HepG2 (cell line): ENCODE measurements around the gene SLC22A23. TPM values are rescaled to one million over a fixed set of nuclear protein-coding genes. Genes with fewer than 3 reads are reported as not detected.

Experiments used
- GATAD1 ChIP-seq: IDR thresholded peaks from 2 replicates; pipeline ENCODE4 v1.6.1; 2016; ENCODE audit warnings: missing genetic modification reagents, missing compliant biosample characterization
- ISL2 ChIP-seq: sonication (generic); formaldehyde crosslinking; IDR thresholded peaks from 2 replicates; pipeline ENCODE4 v1.5.0; 2020; ENCODE audit warnings: missing genetic modification reagents
- STAG1 ChIP-seq: sonication (generic); formaldehyde crosslinking; IDR thresholded peaks from 2 replicates; pipeline ENCODE4 v1.4.0; 2020; ENCODE audit warnings: missing genetic modification reagents
- TGIF2 ChIP-seq: IDR thresholded peaks from 2 replicates; pipeline ENCODE4 v1.6.1; 2016; ENCODE audit warnings: control low read depth, missing compliant biosample characterization
- THAP11 ChIP-seq: IDR thresholded peaks from 2 replicates; pipeline ENCODE4 v1.6.1; 2016; ENCODE audit warnings: missing biosample characterization, missing genetic modification reagents
- YEATS4 ChIP-seq: sonication (generic); formaldehyde crosslinking; IDR thresholded peaks from 2 replicates; pipeline ENCODE4 v1.4.0; 2020; ENCODE audit warnings: missing genetic modification reagents, borderline replicate concordance
- ZNF335 ChIP-seq: sonication (generic); formaldehyde crosslinking; IDR thresholded peaks from 2 replicates; pipeline ENCODE4 v1.4.0; 2020; ENCODE audit warnings: missing genetic modification reagents
- ZNF441 ChIP-seq: sonication (generic); formaldehyde crosslinking; IDR thresholded peaks from 2 replicates; pipeline ENCODE4 v1.7.0; 2021; ENCODE audit warnings: missing genetic modification reagents, borderline replicate concordance
- ZNF501 ChIP-seq: sonication (generic); formaldehyde crosslinking; IDR thresholded peaks from 2 replicates; pipeline ENCODE4 v1.5.1; 2020; ENCODE audit warnings: mild to moderate bottlenecking, moderate library complexity, missing genetic modification reagents
- ZNF672 ChIP-seq: sonication (generic); formaldehyde crosslinking; IDR thresholded peaks from 2 replicates; pipeline ENCODE4 v1.8.1; 2022; ENCODE audit warnings: missing genetic modification reagents
- polyA plus RNA-seq, 8 experiments: library from polyadenylated mRNA; depleted of rRNA in 3 of 8; stranded (reverse) in 7 of 8; unstranded in 1 of 8; fragments of >200 nt; fragmentation: Illumina TruSeq in 4 of 8; extraction: Trizol in 4 of 8; gene quantifications; 2 replicates each; pipeline versions ENCODE4 v1.2.1 to v1.2.3, GENCODE V29; 2011 to 2016; ENCODE audit warnings: low read depth in 4 of 8, missing spikeins in 1 of 8, mixed read lengths in 1 of 8; ENCODE audit not compliant: insufficient read depth in 1 of 8
- total RNA-seq, 5 experiments: library from RNA; depleted of rRNA; stranded (reverse); fragments of >200 nt; fragmentation: Illumina TruSeq; extraction: Trizol; gene quantifications; 2 replicates each; pipeline ENCODE4 v1.2.3, GENCODE V29; 2016; ENCODE audit warnings: low read depth in 1 of 5
- TF ChIP-seq, protein P1 (sequence below): IDR thresholded peaks from 2 replicates; pipeline ENCODE4 v1.4.0; 2020; ENCODE audit warnings: mild to moderate bottlenecking, missing genetic modification reagents
- TF ChIP-seq, protein P2 (sequence below): sonication (generic); IDR thresholded peaks from 2 replicates; pipeline ENCODE4 v1.6.1; 2016; ENCODE audit warnings: low read depth, borderline replicate concordance
- TF ChIP-seq, protein P3 (sequence below): sonication (generic); formaldehyde crosslinking; IDR thresholded peaks from 2 replicates; pipeline ENCODE4 v1.4.0; 2020; ENCODE audit warnings: missing genetic modification reagents
- TF ChIP-seq, protein P4 (sequence below): fragments of 450-650 bp; IDR thresholded peaks from 2 replicates; pipeline ENCODE4 v1.6.1; 2016
- TF ChIP-seq, protein P5 (sequence below): sonication (generic); formaldehyde crosslinking; conservative IDR thresholded peaks from 2 replicates; pipeline ENCODE4 v1.4.0; 2020; ENCODE audit warnings: missing genetic modification reagents
- TF ChIP-seq, protein P6 (sequence below): IDR thresholded peaks from 2 replicates; pipeline ENCODE4 v1.6.1; 2016; ENCODE audit warnings: mild to moderate bottlenecking

The SLC22A23 gene
- total and polyA plus RNA-seq, 2 of the 13 experiments (the other 11 are each of a cell fraction or from before 2014, with no cell fraction given), result 11.8 to 17.5 TPM

DNA sequence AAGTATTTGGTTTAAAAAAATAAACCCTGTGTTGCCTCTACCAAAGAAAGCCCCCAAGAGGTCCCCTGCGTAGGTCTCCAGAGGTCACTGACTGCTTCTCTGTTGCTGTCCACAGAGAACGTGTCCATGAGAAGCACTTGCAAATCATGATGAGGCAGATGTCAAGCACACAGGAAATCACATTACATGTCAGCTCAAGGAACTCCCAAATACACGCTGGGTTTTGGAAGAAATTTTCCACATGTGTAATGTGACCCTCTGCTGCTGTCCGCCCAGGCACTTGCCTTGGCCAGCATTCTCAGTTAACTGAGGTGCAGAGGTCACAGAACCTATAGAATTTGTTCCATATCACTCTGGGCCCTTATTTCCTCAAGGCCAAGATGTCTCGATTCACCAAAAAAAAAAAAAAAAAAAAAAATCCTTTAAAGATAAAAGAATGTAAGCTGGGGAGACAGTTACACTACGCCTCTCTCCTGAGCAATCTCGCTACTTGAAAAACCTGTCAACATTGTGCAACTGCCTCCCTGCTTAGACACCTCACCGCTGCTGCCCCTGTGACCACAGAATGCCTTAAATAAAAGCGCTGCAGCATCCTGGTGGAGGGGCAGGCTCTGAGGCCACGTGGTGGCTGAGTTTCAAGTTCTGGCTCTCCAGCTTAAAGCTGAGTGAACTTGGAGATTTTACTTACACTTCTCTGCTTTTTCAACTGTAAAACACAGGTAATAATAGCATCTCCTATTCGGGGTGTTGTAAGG is 42.3 kb downstream of the SLC22A23 start (continued):
- TF ChIP-seq, protein P1, sequence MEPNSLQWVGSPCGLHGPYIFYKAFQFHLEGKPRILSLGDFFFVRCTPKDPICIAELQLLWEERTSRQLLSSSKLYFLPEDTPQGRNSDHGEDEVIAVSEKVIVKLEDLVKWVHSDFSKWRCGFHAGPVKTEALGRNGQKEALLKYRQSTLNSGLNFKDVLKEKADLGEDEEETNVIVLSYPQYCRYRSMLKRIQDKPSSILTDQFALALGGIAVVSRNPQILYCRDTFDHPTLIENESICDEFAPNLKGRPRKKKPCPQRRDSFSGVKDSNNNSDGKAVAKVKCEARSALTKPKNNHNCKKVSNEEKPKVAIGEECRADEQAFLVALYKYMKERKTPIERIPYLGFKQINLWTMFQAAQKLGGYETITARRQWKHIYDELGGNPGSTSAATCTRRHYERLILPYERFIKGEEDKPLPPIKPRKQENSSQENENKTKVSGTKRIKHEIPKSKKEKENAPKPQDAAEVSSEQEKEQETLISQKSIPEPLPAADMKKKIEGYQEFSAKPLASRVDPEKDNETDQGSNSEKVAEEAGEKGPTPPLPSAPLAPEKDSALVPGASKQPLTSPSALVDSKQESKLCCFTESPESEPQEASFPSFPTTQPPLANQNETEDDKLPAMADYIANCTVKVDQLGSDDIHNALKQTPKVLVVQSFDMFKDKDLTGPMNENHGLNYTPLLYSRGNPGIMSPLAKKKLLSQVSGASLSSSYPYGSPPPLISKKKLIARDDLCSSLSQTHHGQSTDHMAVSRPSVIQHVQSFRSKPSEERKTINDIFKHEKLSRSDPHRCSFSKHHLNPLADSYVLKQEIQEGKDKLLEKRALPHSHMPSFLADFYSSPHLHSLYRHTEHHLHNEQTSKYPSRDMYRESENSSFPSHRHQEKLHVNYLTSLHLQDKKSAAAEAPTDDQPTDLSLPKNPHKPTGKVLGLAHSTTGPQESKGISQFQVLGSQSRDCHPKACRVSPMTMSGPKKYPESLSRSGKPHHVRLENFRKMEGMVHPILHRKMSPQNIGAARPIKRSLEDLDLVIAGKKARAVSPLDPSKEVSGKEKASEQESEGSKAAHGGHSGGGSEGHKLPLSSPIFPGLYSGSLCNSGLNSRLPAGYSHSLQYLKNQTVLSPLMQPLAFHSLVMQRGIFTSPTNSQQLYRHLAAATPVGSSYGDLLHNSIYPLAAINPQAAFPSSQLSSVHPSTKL (CRISPR knock-in tag), result peak; percentile 81
- TF ChIP-seq, protein P2, sequence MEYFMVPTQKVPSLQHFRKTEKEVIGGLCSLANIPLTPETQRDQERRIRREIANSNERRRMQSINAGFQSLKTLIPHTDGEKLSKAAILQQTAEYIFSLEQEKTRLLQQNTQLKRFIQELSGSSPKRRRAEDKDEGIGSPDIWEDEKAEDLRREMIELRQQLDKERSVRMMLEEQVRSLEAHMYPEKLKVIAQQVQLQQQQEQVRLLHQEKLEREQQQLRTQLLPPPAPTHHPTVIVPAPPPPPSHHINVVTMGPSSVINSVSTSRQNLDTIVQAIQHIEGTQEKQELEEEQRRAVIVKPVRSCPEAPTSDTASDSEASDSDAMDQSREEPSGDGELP, result 0 out of 2 replicates have a peak, but pooled peaks have one; percentile 10
- TF ChIP-seq, protein P3, sequence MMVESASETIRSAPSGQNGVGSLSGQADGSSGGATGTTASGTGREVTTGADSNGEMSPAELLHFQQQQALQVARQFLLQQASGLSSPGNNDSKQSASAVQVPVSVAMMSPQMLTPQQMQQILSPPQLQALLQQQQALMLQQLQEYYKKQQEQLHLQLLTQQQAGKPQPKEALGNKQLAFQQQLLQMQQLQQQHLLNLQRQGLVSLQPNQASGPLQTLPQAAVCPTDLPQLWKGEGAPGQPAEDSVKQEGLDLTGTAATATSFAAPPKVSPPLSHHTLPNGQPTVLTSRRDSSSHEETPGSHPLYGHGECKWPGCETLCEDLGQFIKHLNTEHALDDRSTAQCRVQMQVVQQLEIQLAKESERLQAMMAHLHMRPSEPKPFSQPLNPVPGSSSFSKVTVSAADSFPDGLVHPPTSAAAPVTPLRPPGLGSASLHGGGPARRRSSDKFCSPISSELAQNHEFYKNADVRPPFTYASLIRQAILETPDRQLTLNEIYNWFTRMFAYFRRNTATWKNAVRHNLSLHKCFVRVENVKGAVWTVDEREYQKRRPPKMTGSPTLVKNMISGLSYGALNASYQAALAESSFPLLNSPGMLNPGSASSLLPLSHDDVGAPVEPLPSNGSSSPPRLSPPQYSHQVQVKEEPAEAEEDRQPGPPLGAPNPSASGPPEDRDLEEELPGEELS, result peak; percentile 39; the same call in 1 of the 2 replicates
- TF ChIP-seq, protein P4, sequence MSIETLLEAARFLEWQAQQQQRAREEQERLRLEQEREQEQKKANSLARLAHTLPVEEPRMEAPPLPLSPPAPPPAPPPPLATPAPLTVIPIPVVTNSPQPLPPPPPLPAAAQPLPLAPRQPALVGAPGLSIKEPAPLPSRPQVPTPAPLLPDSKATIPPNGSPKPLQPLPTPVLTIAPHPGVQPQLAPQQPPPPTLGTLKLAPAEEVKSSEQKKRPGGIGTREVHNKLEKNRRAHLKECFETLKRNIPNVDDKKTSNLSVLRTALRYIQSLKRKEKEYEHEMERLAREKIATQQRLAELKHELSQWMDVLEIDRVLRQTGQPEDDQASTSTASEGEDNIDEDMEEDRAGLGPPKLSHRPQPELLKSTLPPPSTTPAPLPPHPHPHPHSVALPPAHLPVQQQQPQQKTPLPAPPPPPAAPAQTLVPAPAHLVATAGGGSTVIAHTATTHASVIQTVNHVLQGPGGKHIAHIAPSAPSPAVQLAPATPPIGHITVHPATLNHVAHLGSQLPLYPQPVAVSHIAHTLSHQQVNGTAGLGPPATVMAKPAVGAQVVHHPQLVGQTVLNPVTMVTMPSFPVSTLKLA, result no peak
- TF ChIP-seq THAP11, result peak; percentile 28; the same call in 1 of the 2 replicates
- TF ChIP-seq, protein P5, sequence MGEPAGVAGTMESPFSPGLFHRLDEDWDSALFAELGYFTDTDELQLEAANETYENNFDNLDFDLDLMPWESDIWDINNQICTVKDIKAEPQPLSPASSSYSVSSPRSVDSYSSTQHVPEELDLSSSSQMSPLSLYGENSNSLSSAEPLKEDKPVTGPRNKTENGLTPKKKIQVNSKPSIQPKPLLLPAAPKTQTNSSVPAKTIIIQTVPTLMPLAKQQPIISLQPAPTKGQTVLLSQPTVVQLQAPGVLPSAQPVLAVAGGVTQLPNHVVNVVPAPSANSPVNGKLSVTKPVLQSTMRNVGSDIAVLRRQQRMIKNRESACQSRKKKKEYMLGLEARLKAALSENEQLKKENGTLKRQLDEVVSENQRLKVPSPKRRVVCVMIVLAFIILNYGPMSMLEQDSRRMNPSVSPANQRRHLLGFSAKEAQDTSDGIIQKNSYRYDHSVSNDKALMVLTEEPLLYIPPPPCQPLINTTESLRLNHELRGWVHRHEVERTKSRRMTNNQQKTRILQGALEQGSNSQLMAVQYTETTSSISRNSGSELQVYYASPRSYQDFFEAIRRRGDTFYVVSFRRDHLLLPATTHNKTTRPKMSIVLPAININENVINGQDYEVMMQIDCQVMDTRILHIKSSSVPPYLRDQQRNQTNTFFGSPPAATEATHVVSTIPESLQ (CRISPR knock-in tag), result no peak
- 0 out of 2 replicates have a peak, but pooled peaks have one; percentile 36 for TF ChIP-seq YEATS4 (CRISPR knock-in tag)
- TF ChIP-seq ZNF335, result peak; percentile 42; the same call in 1 of the 2 replicates
- TF ChIP-seq ISL2 (CRISPR knock-in tag), result 0 out of 2 replicates have a peak, but pooled peaks have one; percentile 25
- peak; percentile 35; the same call in 1 of the 2 replicates for TF ChIP-seq ZNF441
- TF ChIP-seq, protein P6, sequence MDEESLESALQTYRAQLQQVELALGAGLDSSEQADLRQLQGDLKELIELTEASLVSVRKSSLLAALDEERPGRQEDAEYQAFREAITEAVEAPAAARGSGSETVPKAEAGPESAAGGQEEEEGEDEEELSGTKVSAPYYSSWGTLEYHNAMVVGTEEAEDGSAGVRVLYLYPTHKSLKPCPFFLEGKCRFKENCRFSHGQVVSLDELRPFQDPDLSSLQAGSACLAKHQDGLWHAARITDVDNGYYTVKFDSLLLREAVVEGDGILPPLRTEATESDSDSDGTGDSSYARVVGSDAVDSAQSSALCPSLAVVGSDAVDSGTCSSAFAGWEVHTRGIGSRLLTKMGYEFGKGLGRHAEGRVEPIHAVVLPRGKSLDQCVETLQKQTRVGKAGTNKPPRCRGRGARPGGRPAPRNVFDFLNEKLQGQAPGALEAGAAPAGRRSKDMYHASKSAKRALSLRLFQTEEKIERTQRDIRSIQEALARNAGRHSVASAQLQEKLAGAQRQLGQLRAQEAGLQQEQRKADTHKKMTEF, result peak; percentile 52; the same call in 1 of the 2 replicates
- TF ChIP-seq GATAD1 (CRISPR knock-in tag), result peak; percentile 20; the same call in 1 of the 2 replicates
- TF ChIP-seq ZNF672, result no peak
- TF ChIP-seq TGIF2, result peak; percentile 76; the same call in 1 of the 2 replicates
- TF ChIP-seq STAG1 (CRISPR knock-in tag), result peak; percentile 26
- 0 out of 2 replicates have a peak, but pooled peaks have one; percentile 51 for TF ChIP-seq ZNF501 (CRISPR knock-in tag)
